MV-4-11 (cell line): ENCODE data around the gene CYB5R3.
"Not testable (repeated sequence)": the region's sequence is repeated elsewhere in the genome, so short reads cannot be mapped to it uniquely, and the experiment has no call there.

Experiments used
- DNase-seq: peaks from one replicate; lab custom pipeline; 2025; lab: John Stamatoyannopoulos, UW

The CYB5R3 gene

DNA sequence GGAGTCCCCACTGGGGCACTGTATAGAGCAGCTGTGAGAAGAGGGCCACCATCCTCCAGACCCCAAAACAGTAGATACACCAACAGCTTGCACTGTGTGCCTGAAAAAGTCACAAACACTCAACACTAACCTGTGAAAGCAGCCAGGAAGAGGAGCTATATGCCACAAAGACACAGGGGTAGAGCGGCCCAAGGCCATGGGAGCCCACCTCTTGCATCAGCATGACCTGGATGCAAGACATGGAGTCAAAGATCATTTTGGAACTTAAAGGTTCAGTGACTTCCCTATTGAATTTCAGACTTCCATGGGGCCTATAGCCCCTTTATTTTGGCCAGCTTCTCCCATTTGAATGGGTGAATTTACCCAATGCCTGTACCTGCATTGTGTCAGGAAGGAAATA, 29.7 kb upstream of the CYB5R3 start:
- DNase-seq = no peak

DNA sequence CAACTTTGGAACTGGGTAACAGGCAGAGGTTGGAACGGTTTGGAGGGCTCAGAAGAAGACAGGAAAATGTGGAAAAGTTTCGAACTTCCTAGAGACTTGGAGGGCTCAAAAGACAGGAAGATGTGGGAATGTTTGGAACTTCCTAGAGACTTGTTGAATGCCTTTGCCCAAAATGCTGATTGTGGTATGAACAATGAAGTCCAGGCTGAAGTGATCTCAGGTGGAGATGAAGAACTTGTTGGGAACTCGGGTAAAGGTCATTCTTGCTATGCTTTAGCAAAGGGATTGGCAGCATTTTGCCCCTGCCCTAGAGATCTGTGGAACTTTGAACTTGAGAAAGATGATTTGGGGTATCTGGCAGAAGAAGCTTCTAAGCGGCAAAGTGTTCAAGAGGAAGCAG, 28.7 kb upstream of the CYB5R3 start:
- DNase-seq = not testable (repeated sequence)

DNA sequence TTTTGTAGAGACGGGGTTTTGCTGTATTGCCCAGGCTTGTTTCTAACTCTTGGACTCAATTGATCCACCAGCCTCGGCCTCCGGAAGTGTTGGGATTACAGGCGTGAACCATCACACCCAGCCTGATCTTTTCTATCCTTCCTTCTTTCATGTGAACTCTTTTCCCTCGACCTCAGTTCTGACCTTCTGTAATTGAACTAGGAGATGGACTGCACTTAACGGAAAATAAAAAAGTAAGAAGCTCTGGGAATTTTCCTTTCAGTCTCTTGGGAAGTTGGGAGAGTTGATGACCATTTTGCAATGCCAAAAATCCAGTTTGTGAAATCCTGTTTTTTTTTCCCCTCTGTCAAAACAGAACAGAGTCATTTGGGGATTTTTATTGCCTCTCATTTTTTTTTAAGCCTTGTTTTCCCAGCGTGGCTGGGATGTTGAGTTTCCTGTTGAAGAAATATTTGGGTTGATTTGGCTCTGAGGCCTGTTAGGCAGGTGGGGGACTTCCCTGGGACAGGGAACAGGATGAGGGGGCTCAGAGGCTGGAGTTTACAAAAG, 26.9 kb upstream of the CYB5R3 start:
- no peak for DNase-seq

DNA sequence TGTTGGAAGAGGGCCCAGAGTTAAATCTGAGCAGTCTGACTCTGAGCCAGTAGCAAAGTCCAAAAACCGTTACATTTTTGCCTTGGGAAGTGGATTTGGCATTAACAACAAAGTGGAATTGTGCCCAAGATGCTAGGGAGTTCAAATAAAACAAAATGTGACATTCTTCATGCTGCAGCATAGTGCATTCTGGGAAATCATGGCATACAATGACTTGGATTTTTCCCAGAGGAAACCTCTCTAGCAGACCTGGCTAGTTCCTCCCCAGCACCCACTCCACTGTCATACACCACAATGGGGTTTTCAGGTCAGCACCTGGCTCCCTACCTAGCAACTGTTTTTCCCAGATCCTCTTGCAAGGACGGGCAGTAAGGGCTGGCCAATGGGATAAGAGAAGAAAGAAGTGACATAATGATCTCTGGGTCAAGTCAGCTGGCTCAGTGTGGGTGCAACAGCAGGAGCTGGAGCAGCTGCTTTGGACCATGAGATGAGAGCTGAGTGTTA, 24.8 kb upstream of the CYB5R3 start:
- DNase-seq = no peak

DNA sequence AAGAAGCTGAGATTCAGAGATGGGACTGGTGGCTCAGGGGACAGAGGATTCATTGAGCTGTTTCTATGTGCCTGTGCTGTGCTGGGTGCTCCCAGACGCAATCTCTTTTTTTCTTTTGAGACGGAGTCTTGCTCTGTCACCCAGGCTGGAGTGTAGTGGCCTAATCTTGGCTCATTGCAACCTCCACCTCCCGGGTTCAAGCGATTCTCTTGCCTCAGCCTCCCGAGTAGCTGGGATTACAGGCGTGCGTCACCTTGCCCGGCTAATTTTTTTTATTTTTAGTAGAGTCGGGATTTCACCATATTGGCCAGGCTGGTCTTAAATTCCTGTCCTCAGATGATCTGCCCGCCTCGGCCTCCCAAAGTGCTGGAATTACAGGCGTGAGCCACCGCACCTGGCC, 23.9 kb upstream of the CYB5R3 start:
- DNase-seq = not testable (repeated sequence)

DNA sequence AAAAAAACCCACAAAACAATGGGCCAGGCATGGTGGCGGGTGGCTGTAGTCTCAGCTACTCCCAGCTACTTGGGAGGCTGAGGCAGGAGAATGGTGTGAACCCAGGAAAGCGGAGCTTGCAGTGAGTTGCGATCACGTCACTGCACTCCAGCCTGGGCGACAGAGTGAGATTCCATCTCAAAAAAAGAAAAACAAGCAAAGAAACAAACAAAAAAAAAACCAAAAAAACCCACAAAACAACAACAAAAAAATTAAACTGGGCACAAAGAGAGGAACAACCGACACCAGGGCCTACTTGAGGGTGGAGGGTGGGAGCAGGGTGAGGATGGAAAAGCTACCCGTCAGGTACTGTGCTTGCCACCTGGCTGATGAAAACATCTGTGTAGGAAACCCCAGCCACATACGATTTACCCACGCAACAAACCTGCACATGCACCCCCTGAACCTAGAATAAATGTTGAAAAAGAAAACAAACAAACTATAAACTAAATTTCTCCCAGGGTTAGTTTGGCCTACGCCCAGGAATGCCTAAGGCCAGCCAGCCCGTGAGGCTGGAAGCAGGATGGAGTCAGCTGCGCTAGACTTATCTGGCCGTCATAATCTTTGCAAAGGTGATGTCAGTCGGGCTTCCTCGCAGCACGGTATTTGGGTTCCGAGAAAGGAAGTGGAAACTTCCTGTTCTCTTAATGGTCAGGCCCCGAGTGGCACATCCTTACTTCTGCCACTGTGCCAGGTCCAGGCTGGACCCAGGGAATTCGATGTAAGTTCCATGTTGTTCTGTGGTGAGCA, 21.9 kb upstream of the CYB5R3 start:
- no peak for DNase-seq

DNA sequence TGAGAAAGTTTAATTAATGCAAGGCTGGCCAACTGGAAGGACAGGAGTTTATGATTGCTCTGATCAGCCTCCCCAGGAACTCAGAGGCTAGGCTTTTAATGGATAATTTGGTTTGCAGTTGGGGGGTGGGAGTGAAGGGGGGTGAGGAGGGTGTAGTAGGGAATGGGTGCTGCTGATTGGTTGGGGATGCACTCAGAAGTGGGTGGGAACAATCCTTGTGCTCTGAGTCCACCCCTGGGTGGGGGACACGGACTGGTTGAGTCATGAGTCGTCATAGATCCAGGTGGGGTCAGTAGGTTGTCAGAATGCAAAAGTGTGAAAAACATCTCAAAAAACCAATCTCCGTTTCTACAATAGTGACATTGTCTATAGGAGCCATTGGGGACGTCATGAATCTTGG, 20.9 kb upstream of the CYB5R3 start:
- DNase-seq = no peak

DNA sequence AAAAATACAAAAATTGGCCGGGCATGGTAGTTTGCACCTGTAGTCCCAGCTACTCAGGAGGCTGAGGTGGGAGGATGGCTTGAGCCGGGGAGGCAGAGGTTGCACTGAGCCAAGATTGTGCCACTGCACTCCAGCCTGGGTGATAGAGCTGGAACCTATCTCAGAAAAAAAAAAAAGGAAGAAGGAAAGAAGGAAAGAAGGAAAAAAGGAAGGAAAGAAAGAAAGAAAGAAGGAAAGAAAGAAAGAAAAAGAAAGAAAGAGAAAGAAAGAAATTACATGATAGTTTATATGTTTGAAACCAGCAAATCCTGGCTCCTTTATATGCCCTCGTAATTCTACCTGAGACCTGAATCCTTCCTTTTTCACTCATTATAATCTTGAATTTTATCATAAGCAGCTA, 17.2 kb upstream of the CYB5R3 start:
- not testable (repeated sequence) for DNase-seq

DNA sequence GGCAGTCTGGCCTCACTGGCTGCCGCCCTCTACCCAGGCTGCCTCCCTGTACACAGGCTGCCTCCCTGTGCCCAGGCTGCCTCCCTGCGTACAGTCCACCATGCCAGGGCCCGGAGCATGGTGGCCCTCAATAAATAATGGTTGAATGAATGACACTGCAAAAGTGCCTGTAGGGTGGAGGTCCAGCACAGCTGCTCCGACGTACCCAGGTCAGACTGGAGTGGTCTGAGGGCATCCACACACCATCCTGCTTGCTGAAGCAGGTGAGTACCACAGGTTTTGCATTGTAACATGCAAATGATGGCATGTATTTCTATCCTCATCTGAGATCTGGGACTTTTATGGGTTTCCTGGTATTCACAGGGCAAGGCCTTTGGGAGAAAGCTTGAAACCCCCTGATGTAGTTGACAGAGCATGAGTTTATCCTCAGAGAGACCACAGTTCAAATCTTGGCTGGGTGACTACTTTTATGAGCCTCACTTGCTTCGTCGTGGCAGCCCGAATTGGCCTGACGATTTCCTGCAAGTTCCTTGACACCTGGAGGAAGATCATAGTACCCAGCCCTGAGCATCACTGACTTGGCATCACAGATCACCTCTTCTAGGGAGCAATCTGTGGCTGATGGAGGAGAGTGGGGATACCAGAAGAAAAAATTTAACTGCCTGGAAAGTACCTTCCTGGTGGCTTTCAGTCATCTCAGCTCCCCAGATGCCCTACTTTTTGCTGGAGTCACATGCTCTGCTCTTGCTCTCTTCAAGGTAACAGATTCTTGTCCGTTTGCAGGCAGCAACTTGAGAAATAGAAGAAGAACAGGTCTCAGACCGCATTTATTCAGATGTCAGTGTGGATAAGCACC, 16.0 kb upstream of the CYB5R3 start:
- no peak for DNase-seq

DNA sequence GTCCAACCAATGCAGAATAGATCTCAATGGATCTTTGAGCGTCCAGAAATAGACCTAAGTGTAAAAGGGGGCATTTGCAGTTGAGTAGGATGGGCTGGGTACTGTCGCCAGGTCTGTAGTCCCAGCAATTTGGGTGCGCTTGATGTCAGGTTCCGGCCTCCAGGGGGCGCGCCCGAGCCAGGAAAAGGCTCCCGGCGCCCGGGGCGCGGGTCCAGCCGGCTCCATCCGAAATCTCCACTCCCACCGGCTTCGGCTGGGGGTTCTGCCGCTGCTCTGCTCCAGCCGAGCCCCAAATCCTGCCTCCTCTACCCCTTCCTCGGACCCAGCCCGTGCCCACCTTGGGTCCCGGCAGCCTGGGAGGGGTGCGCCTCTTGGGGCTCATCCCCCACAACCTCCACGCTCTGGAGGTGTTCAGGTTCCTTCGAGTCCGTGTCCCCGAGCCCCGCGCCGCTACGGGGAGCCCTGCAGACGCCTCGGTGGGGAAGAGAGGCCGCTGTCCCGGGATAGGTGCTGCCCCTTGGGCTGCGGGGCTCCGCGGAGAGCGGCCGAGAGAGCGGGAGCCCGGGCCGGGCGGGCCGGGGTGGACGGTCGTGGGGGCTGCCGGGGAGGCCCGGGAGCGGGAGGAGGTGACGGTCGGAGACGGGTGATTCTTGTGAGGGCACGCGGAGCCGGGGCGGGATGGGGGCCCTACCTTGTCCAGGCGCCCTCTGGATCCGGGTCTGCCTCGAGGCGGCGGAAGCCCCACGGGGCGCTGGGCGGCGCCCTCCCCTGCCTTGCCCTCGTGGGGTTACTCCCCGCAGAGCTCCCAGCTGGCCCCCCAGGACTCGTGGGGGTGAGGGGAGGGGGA, 13.0 kb upstream of the CYB5R3 start:
- DNase-seq = peak; percentile 39

DNA sequence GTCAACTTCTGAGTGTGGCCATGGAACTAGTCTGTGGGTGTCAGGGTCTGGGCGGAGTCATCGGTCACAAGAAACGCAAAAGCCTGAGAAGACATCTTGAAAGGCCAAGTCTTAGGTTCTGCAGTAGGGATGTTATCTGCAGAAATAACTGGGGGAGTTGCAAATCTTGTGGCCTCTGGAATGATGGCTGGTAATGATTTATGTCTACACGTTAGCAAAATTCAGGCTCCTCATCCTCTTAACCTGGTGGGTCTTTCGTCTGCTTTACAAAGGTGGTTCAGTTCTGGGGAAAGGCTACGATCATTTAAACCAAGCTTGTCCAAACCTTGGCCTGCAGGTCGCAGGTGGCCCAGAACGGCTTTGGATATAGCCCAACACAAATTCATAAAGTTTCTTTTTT, 7.4 kb upstream of the CYB5R3 start:
- DNase-seq = no peak

DNA sequence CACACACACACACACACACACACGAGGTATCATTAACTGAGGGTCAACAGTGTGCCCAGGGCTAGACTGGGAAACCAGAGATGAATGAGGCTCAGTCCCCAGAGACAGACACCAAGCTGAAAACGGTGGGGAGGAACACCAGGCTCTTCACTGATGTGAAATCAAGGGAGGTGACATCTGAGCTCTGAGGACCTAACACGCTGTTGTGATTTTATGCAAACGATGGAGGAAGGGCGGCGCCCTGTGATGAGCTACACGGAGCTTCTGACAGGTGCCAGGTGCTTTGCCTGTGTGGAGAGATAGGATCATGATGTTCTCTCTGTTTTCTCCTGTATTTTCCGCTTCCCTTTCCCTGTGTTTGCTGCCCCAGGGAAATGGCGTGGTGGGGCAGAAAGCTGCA, 6.5 kb upstream of the CYB5R3 start:
- DNase-seq = no peak

DNA sequence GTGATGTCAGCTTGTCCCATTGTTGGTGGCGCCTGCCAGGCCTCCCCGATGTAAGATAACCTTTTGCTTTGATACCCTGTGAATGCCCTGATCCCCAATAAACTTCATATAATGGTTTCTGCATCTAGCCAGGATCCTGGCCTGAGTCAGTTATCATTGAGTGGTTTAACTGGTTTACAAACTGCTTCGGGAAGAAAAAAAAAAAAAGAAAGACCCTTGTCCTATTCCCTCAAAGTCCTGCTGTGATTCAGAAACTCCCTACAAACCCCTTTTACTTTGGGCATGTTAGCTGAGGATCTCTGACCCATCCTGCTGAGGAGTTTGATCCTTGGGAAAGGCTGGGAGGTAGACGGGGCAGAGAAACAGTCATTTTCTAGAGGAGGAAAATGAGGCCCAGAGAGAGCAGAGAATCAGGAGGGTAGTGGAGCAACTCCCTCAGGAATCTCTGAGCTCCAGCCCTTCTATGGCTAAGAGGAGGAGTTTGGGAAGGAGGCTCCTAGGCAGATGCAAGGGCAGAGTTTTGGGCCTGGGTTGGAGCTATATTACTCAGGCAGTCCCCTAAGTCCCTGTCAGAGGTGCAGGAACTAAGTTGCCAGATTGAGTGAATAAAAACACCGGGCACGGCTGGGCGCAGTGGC, 5.4 kb upstream of the CYB5R3 start:
- DNase-seq = no peak

DNA sequence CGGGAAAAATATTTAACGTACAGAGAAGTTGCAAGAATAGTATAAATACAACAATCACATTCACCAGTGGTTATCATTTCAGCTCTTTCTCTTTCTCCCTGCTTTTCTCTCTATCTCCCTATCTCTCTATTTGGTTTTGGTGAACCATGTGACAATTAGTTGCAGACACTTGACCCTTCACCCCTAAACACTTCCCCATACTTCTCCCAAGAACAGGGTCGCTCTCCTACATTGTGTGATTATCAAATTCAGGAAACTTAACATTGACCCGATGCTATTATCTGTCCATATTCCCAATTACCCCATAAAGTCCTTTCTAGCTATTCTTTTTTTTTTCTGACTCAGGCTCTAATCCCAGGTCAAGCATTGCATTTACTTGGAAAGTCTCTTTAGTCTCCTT, 4.8 kb upstream of the CYB5R3 start:
- no peak for DNase-seq

DNA sequence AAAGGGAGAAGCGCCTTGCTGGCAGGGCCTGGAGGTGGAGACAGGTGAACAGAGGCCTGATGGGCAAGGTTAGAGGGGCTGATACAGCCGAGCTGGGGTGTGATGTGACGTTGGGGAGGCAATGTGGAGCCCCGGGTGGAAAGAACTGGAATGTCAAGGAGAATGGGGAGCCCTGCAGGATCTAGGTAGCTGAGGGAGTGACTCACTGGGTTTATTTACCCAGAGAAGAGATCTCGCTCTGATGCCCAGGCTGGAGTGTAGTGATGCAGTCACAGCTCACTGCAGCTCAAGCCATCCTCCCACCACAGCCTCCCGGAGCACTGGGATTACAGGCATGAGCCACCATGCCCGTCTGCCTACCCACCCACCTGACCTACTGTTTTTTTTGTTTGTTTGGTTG, 1.9 kb upstream of the CYB5R3 start:
- DNase-seq = no peak

DNA sequence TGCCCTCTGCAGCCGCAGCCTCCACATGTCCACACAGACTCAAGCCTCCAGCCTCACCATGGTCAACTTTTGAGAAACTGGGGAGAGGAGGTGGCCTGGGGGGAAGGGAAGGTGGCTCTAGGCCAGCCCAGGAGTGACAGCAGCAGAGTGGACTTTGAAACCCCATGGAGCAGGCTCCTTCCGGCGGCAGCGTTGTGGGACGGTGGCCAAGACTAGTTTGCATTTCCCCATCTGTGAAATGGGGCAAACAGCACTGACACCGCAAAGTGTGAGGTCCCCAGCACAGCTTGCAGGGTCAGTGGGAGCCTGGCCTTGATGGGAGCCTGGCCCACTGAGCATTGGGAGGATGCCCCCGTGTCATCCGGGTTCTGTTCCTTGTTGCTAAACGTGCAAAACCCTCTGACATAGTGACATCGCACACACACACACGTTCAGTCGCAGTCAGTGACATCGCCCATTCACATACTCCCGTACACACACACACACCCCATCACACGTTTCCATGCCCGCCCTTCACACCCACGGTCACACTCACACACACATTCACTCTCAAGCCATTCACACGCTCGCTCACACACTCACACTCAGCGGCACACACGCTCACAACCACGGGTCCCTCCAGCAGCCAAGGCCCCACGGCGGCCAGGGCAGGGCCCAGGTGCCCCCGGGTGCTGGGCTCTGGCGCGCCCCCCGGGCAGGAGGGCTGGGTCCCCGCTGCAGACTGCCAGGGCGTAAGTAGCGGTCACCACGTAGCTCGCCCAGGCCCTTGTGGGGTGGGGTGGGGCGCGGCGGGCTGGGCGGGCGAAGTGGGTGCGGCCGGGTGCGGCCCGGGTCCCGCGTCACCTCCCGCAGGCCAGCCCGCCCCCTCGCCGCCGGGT, 585 bp downstream of the CYB5R3 start:
- peak; percentile 27 for DNase-seq

DNA sequence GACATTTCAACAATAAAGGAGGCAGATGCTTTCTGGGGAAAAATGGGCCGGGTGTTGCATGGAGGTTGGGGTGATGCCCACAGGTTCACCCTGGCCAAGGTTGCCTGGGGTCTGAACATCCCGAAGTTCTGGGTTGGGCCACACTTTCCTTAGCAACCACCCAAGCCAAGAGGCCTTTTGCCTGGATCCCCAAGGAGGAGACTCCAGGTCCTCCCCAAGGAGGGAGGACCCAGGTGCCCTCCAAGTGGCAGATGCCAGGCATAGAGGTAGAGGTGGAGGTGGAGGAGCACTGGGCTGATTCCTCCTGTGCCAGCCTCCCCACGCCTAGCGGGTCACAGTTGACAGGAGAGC, 1.2 kb downstream of the CYB5R3 start:
- no peak for DNase-seq

DNA sequence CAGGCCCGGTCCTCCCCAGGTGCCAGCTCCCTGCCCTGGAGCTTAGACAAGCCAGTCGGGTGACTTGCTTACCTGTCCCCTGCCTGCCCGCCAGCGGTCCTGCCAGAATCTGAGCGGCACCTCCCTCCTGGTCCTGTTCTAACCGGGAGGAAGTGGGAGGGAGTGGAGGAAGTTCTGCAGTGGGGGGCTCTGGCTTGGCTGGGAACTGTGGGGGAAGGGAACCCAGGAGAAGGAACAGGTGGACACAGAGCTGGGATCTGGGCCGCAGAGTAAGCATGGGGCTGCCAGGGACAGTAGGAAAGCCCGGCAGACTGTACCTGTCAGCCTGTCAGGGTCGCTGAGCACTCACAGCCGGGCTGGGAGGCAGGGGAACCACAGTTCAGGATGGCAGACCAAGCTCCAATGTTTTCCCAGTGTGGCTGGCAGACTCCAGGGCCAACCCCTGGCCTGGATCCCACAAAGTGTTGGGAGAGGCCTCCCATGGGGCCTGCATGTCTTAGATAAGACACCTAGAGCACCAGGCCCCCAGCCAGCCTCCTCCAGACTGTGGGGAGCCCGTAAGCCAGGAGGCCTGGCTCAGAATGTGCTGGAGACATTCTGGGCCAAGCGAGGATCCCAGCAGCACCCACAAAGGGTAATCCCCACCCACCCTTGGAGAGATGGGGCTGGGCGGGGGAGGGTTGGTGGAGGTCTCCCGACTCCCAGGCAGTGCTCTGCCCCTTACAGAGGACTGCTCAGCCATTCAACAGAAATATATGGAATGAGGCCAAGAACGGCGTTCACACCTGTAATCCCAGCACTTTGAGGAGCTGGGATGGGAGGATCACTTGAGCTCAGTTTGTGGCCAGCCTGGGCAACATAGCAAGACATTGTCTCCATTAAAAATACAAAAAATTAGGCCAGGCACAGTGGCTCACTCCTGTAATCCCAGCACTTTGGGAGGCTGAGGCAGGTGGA, 2.3 kb downstream of the CYB5R3 start:
- DNase-seq = no peak

DNA sequence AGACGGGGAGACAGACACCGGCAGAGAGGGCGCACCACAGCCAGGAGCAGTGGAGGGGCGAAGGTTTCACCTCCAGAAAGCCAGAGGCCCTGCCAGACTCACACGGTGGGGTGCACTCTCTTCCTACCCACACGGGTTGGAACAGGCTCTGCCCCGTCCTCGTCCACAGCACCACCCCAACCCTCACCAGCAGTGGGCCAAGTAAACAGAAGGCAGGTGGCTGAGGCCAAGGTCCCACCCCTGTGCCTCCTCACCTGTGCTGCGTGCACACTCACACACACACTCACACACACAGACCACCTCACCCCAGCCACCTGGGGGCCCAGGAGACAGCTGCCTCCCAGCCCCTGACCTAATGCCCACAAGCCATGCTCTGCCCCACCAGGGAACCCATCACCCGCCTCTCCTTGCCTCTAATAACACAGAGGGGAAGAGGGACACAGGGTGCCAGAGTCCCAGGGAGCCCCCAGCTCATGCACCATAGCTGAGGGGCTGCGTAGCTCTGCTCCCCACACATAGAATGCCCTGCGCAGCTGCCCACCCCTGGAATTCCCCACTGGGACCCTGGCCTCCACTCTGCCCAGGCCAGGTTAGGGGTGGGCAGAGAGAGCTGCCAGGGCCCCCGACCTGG, 3.1 kb downstream of the CYB5R3 start:
- DNase-seq = no peak
